Ishikawa (cell line): Measurements from ENCODE around the gene PEX11G.

Experiments used
- CEBPB ChIP-seq: IDR thresholded peaks from 2 replicates; pipeline ENCODE4 v1.6.1; 2012
- CREB1 ChIP-seq: IDR thresholded peaks from 2 replicates; pipeline ENCODE4 v1.6.1; 2012; ENCODE audit warnings: low read depth
- EGR1 ChIP-seq: IDR thresholded peaks from 2 replicates; pipeline ENCODE4 v1.6.1; 2012
- EP300 ChIP-seq: IDR thresholded peaks from 2 replicates; pipeline ENCODE4 v1.6.1; 2012; ENCODE audit warnings: borderline replicate concordance
- FOXM1 ChIP-seq: IDR thresholded peaks from 2 replicates; pipeline ENCODE4 v1.6.1; 2012; ENCODE audit warnings: low read depth, borderline replicate concordance
- MAX ChIP-seq: IDR thresholded peaks from 2 replicates; pipeline ENCODE4 v1.6.1; 2012
- RAD21 ChIP-seq: IDR thresholded peaks from 2 replicates; pipeline ENCODE4 v1.6.1; 2012; ENCODE audit warnings: low read depth
- TAF1 ChIP-seq: IDR thresholded peaks from 2 replicates; pipeline ENCODE4 v1.6.1; 2012; ENCODE audit warnings: low read depth, mild to moderate bottlenecking
- YY1 ChIP-seq: IDR thresholded peaks from 2 replicates; pipeline ENCODE4 v1.6.1; 2012; ENCODE audit warnings: low read depth

DNA sequence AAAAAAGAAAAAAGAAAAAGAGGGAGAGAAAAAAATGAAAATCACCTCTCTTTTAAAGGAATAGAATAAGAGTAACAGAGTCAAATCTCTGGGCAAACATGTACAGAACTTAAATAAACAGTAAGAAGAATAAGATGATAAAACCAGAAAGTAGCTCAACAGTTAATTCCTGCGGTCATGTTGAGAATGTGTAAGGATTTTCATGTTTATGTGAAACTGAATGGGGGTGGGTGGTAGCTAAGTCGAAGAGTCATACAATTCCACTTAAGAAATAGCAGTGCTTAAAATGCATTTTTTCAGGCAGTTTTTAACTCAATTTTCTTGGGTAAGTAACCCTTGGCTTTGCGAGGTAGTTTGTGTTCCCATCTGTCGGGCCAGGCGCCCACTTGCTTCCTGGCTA lies 60.9 kb downstream of the PEX11G start:
- TF ChIP-seq EP300 (no peak), CEBPB (no peak), CREB1 (no peak), MAX (no peak), FOXM1 (no peak), TAF1 (no peak), YY1 (no peak), RAD21 (no peak), EGR1 (no peak)
